ENCODE results near the gene ADCY6. TPM values are rescaled to one million over a fixed set of nuclear protein-coding genes. Genes with fewer than 3 reads are reported as not detected.

ADCY6 gene
- total RNA-seq, 1 donor from 2014 or later: 69.2 TPM

GRCh38 chr12:48814262-48815125 lies 25.6 kb upstream of the ADCY6 start:
- Mint-ChIP-seq H3K27ac (peak overlapping the region; percentile 93), H3K4me3 (peak overlapping the region; percentile 85), H3K36me3 (no peaks in the 10 kb centered on the region), H3K9me3 (no peaks in the 10 kb centered on the region), H3K27me3 (ENCODE audit: low read depth) (no peaks in the 10 kb centered on the region), H3K4me1 (peaks cover 59% of the 10 kb centered on the region)
- peak; percentile 61 to 88 for DNase-seq (ENCODE audit: low spot score in 2 of 2, unreplicated experiment in 2 of 2)
- TF ChIP-seq, protein P1, sequence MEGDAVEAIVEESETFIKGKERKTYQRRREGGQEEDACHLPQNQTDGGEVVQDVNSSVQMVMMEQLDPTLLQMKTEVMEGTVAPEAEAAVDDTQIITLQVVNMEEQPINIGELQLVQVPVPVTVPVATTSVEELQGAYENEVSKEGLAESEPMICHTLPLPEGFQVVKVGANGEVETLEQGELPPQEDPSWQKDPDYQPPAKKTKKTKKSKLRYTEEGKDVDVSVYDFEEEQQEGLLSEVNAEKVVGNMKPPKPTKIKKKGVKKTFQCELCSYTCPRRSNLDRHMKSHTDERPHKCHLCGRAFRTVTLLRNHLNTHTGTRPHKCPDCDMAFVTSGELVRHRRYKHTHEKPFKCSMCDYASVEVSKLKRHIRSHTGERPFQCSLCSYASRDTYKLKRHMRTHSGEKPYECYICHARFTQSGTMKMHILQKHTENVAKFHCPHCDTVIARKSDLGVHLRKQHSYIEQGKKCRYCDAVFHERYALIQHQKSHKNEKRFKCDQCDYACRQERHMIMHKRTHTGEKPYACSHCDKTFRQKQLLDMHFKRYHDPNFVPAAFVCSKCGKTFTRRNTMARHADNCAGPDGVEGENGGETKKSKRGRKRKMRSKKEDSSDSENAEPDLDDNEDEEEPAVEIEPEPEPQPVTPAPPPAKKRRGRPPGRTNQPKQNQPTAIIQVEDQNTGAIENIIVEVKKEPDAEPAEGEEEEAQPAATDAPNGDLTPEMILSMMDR (IDR thresholded peaks at IDR 0.05; ENCODE audit: unreplicated experiment): peak; percentile 91

- Mint-ChIP-seq H3K27me3 (ENCODE audit: low read depth) (no peaks in the 10 kb centered on the region), H3K4me3 (peak overlapping the region; percentile 85), H3K4me1 (peaks cover 52% of the 10 kb centered on the region), H3K27ac (peak overlapping the region; percentile 47), H3K36me3 (no peaks in the 10 kb centered on the region), H3K9me3 (no peaks in the 10 kb centered on the region)
- TF ChIP-seq, protein P1 (IDR thresholded peaks at IDR 0.05; ENCODE audit: unreplicated experiment): no peak
- no peak for DNase-seq (ENCODE audit: low spot score in 2 of 2, unreplicated experiment in 2 of 2)
Observed at GRCh38 chr12:48813465-48814261, 24.8 kb upstream of the ADCY6 start.

DNA sequence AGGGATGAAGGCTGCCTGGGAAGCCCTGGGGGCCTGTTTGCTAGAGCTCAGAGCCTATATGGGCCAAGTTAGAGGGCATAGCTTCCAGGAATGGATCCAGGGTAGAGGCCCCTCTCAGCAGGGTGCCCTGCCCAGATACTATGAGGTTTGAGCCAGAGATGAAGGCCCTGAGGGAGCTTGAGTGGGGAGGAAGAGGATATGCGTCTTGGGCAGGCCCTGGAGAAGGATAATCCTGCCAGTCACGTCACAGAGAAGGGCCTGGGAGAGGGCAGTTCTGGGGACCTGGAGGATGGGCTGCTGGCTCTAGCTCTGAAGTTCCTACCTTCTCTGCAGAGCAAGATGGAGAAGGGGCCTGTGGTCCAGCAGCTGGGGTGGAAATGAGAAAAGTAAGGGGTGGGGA lies 23.5 kb upstream of the ADCY6 start:
- peak overlapping the region; percentile 43 for H3K27ac Mint-ChIP-seq
- no peaks in the 10 kb centered on the region for H3K9me3 Mint-ChIP-seq

DNA sequence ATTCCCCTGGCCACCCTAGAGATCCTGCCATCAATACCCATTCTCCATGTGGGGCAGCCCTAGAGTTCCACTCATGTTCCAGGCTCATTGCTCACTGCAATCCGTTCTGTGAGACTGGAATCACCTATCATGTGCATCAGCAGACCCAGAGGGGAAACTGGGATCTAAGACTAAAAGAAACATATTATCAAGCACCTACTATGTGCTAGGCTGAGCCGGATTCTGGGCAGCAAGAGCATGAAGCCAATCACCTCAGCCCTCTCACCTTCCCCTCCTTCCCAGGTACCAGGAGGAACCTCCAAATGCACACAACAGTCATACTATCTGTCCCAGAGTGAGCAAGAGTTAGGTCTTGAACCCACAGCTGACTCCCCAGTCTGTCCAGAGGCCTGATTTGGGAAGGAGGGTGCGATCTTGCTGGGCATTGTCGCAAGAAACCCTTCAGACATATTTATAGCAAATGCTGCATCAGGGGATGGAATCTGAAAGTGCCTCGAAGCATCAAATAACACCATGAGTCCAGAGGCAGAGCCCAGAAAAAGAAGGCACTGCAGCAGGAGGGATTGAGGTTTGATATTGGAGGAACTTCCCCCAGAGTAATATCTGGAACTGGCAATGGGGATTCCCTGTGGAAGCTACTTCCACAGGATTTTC lies 22.7 kb upstream of the ADCY6 start:
- Mint-ChIP-seq H3K27ac (no peak overlapping the region), H3K4me1 (peaks cover 37% of the 10 kb centered on the region), H3K4me3 (no peak overlapping the region), H3K9me3 (no peaks in the 10 kb centered on the region), H3K36me3 (no peaks in the 10 kb centered on the region), H3K27me3 (ENCODE audit: low read depth) (no peaks in the 10 kb centered on the region)
- DNase-seq (ENCODE audit: low spot score in 2 of 2, unreplicated experiment in 2 of 2): no peak
- TF ChIP-seq, protein P1 (IDR thresholded peaks at IDR 0.05; ENCODE audit: unreplicated experiment): no peak

More for the DNA sequence above, 23.5 kb upstream of the ADCY6 start:
- Mint-ChIP-seq H3K27me3 (ENCODE audit: low read depth) (no peaks in the 10 kb centered on the region), H3K4me3 (peak overlapping the region; percentile 31), H3K4me1 (peaks cover 46% of the 10 kb centered on the region), H3K36me3 (no peaks in the 10 kb centered on the region)
- no peak for DNase-seq (ENCODE audit: low spot score in 2 of 2, unreplicated experiment in 2 of 2)
- TF ChIP-seq, protein P1 (IDR thresholded peaks at IDR 0.05; ENCODE audit: unreplicated experiment): no peak

- H3K4me1 Mint-ChIP-seq: peaks cover 32% of the 10 kb centered on the region
- no peak for DNase-seq (ENCODE audit: low spot score in 2 of 2, unreplicated experiment in 2 of 2)
- no peaks in the 10 kb centered on the region for H3K9me3 Mint-ChIP-seq
- no peaks in the 10 kb centered on the region for H3K36me3 Mint-ChIP-seq
- no peak overlapping the region for H3K4me3 Mint-ChIP-seq
- peak overlapping the region; percentile 32 for H3K27ac Mint-ChIP-seq
- TF ChIP-seq, protein P1 (IDR thresholded peaks at IDR 0.05; ENCODE audit: unreplicated experiment): no peak
- H3K27me3 Mint-ChIP-seq (ENCODE audit: low read depth): no peaks in the 10 kb centered on the region
Observed at GRCh38 chr12:48810903-48811431, 22.1 kb upstream of the ADCY6 start.
